ENCODE measurements around the gene CTNNA3.

The CTNNA3 gene

DNA sequence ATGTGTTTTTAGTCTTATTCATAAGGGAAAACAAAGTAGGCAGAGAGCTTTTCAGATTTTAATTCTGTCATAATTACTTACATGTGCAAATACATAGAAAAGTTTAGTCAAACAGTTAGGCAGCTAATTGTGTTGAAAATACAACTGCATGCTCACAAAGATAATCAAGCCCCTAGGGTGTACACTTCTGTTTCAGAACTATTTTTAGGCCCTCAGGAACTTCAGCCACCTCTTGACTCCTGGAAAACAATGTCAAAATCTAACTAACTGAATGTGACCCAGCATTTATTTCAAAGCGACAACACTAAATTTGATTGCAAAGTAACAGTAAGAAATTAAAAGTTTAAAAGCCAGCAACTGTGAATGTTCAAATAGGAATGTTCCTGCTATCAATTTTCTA, 1369.1 kb downstream of the CTNNA3 start:
- no peak overlapping the region for H3K9ac ChIP-seq (ENCODE audit: low read depth in 1 of 2, low read length in 2 of 2)
- no peaks in the 10 kb centered on the region for H3K36me3 ChIP-seq (ENCODE audit: control insufficient read depth in 1 of 2, insufficient read depth in 2 of 2, low read length in 2 of 2)
- H3K4me1 ChIP-seq (ENCODE audit: control insufficient read depth in 1 of 2, insufficient read depth in 2 of 2, low read length in 2 of 2): no peaks in the 10 kb centered on the region
- no peaks in the 10 kb centered on the region for H3K9me3 ChIP-seq (ENCODE audit: control insufficient read depth in 1 of 2, low read length in 2 of 2)
- no peak overlapping the region for H3K4me3 ChIP-seq (ENCODE audit: low read depth in 1 of 2, low read length in 2 of 2)
- no peaks in the 10 kb centered on the region for H3K27me3 ChIP-seq (ENCODE audit: control insufficient read depth in 1 of 2, insufficient read depth in 2 of 2, low read length in 2 of 2)
- H3K27ac ChIP-seq (ENCODE audit: low read depth, low read length): no peak overlapping the region

DNA sequence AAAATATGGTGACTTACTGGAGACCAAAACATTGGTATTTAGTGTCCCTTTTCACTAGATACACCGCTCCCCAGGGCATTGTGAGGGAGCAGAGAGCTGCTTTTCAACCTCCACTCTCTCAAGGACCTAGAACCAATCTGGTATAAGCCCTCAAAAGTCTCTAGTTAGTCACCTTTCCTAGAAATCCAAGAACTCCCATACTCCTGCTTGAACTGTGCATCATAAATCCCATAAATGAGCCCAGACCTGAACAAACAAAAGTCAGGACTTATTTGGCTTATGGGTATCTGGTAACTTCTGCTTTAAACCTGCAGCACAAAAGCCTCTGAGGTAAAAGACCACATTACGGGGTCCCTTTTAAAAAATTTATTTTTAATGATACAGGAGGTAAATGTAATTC, 1373.2 kb downstream of the CTNNA3 start:
- Histone ChIP-seq H3K27me3 (ENCODE audit: control insufficient read depth in 1 of 2, insufficient read depth in 2 of 2, low read length in 2 of 2) (no peaks in the 10 kb centered on the region), H3K4me3 (ENCODE audit: low read depth in 1 of 2, low read length in 2 of 2) (no peak overlapping the region), H3K36me3 (ENCODE audit: control insufficient read depth in 1 of 2, insufficient read depth in 2 of 2, low read length in 2 of 2) (no peaks in the 10 kb centered on the region), H3K9me3 (ENCODE audit: control insufficient read depth in 1 of 2, low read length in 2 of 2) (no peaks in the 10 kb centered on the region), H3K27ac (ENCODE audit: low read depth, low read length) (no peak overlapping the region), H3K9ac (ENCODE audit: low read depth in 1 of 2, low read length in 2 of 2) (no peak overlapping the region), H3K4me1 (ENCODE audit: control insufficient read depth in 1 of 2, insufficient read depth in 2 of 2, low read length in 2 of 2) (no peaks in the 10 kb centered on the region)

DNA sequence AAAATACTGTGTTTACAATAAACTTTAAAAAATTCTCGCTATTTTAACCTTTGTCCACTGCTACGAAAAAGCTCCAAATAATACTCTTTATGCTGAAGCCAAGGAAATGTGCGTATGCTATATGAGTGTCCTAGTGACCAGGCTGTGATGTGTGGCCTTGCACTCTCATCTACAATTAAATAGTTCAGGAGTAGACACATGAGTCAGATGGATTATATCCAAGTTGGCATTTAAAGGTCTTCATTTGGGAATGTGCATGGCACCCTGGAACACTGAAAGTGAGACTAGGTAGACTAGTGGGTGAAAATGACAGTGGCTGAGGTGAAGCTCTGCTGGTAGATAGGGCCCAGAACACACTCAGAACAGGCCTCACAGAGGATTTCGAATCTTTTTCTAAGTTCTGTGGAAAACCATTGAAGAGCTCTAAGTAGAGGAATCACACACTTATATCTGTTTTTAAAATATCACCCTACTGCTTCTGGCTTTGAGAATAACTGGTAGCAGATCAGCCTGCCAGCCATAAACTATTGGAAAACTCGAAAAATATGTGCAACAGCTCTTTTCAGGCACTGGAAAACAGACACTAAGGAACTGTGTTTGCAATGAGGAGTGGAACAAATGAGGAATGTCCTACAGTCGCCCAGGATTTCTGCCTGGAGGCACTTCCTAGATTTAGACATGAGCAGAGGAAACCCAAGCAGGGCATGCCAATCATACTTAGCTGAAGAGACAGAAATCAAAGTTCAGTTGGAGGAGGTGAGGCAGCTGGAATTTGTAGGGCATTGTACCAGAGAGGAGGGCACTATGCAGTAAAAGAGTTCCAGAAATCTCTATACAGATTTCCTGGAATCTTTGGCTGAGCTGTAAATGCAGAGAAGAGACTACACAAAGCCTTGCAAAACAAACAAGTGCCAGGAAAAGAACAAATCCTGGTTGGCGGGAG, 1374.0 kb downstream of the CTNNA3 start:
- no peaks in the 10 kb centered on the region for H3K36me3 ChIP-seq (ENCODE audit: control insufficient read depth in 1 of 2, insufficient read depth in 2 of 2, low read length in 2 of 2)
- H3K9me3 ChIP-seq (ENCODE audit: control insufficient read depth in 1 of 2, low read length in 2 of 2): no peaks in the 10 kb centered on the region
- H3K4me3 ChIP-seq (ENCODE audit: low read depth in 1 of 2, low read length in 2 of 2): no peak overlapping the region
- no peak overlapping the region for H3K27ac ChIP-seq (ENCODE audit: low read depth, low read length)
- H3K9ac ChIP-seq (ENCODE audit: low read depth in 1 of 2, low read length in 2 of 2): no peak overlapping the region
- no peaks in the 10 kb centered on the region for H3K4me1 ChIP-seq (ENCODE audit: control insufficient read depth in 1 of 2, insufficient read depth in 2 of 2, low read length in 2 of 2)
- no peaks in the 10 kb centered on the region for H3K27me3 ChIP-seq (ENCODE audit: control insufficient read depth in 1 of 2, insufficient read depth in 2 of 2, low read length in 2 of 2)

DNA sequence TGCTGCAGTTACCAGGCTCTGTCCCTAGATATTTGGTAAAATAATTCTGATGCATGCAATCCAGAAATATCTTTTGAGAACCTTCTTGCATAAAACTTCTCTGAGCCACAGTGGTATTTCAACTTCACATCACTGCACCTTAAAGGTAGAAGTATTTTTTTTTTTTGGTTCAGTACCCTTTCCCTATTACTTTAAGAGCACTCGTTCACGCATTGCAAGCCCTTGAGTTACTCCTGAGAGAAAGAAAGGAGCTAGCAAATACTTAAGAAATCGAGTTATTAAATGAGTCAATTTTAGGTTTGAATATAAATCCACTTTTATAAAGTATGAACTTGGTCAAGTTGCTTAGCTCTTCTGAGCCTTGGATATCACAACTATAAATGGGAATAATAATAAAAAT, 1377.2 kb downstream of the CTNNA3 start:
- Histone ChIP-seq H3K9ac (ENCODE audit: low read depth in 1 of 2, low read length in 2 of 2) (no peak overlapping the region), H3K27me3 (ENCODE audit: control insufficient read depth in 1 of 2, insufficient read depth in 2 of 2, low read length in 2 of 2) (no peaks in the 10 kb centered on the region), H3K9me3 (ENCODE audit: control insufficient read depth in 1 of 2, low read length in 2 of 2) (no peaks in the 10 kb centered on the region), H3K4me3 (ENCODE audit: low read depth in 1 of 2, low read length in 2 of 2) (no peak overlapping the region), H3K27ac (ENCODE audit: low read depth, low read length) (no peak overlapping the region), H3K36me3 (ENCODE audit: control insufficient read depth in 1 of 2, insufficient read depth in 2 of 2, low read length in 2 of 2) (no peaks in the 10 kb centered on the region), H3K4me1 (ENCODE audit: control insufficient read depth in 1 of 2, insufficient read depth in 2 of 2, low read length in 2 of 2) (no peaks in the 10 kb centered on the region)

GRCh38 chr10:66307826-66308225, 1388.2 kb downstream of the CTNNA3 start:
- no peak overlapping the region for H3K27ac ChIP-seq (ENCODE audit: low read depth, low read length)
- no peak overlapping the region for H3K9ac ChIP-seq (ENCODE audit: low read depth in 1 of 2, low read length in 2 of 2)

GRCh38 chr10:66301078-66301477, 1394.9 kb downstream of the CTNNA3 start:
- no peaks in the 10 kb centered on the region for H3K27me3 ChIP-seq (ENCODE audit: control insufficient read depth in 1 of 2, insufficient read depth in 2 of 2, low read length in 2 of 2)
- no peak overlapping the region for H3K27ac ChIP-seq (ENCODE audit: low read depth, low read length)
- no peaks in the 10 kb centered on the region for H3K4me1 ChIP-seq (ENCODE audit: control insufficient read depth in 1 of 2, insufficient read depth in 2 of 2, low read length in 2 of 2)
- H3K9ac ChIP-seq (ENCODE audit: low read depth in 1 of 2, low read length in 2 of 2): no peak overlapping the region
- no peak overlapping the region for H3K4me3 ChIP-seq (ENCODE audit: low read depth in 1 of 2, low read length in 2 of 2)
- no peaks in the 10 kb centered on the region for H3K36me3 ChIP-seq (ENCODE audit: control insufficient read depth in 1 of 2, insufficient read depth in 2 of 2, low read length in 2 of 2)
- H3K9me3 ChIP-seq (ENCODE audit: control insufficient read depth in 1 of 2, low read length in 2 of 2): no peaks in the 10 kb centered on the region

More at GRCh38 chr10:66307826-66308225, 1388.2 kb downstream of the CTNNA3 start:
- H3K4me1 ChIP-seq (ENCODE audit: control insufficient read depth in 1 of 2, insufficient read depth in 2 of 2, low read length in 2 of 2): no peaks in the 10 kb centered on the region
- no peak overlapping the region for H3K4me3 ChIP-seq (ENCODE audit: low read depth in 1 of 2, low read length in 2 of 2)
- H3K36me3 ChIP-seq (ENCODE audit: control insufficient read depth in 1 of 2, insufficient read depth in 2 of 2, low read length in 2 of 2): no peaks in the 10 kb centered on the region
- no peaks in the 10 kb centered on the region for H3K9me3 ChIP-seq (ENCODE audit: control insufficient read depth in 1 of 2, low read length in 2 of 2)
- no peaks in the 10 kb centered on the region for H3K27me3 ChIP-seq (ENCODE audit: control insufficient read depth in 1 of 2, insufficient read depth in 2 of 2, low read length in 2 of 2)

- Histone ChIP-seq H3K27me3 (ENCODE audit: control insufficient read depth in 1 of 2, insufficient read depth in 2 of 2, low read length in 2 of 2) (no peaks in the 10 kb centered on the region), H3K9me3 (ENCODE audit: control insufficient read depth in 1 of 2, low read length in 2 of 2) (no peaks in the 10 kb centered on the region), H3K4me1 (ENCODE audit: control insufficient read depth in 1 of 2, insufficient read depth in 2 of 2, low read length in 2 of 2) (no peaks in the 10 kb centered on the region), H3K27ac (ENCODE audit: low read depth, low read length) (no peak overlapping the region), H3K9ac (ENCODE audit: low read depth in 1 of 2, low read length in 2 of 2) (no peak overlapping the region), H3K36me3 (ENCODE audit: control insufficient read depth in 1 of 2, insufficient read depth in 2 of 2, low read length in 2 of 2) (no peaks in the 10 kb centered on the region), H3K4me3 (ENCODE audit: low read depth in 1 of 2, low read length in 2 of 2) (no peak overlapping the region)
These were observed 1400.4 kb downstream of the CTNNA3 start for GRCh38 chr10:66295602-66296001.

GRCh38 chr10:66294538-66294937, 1401.5 kb downstream of the CTNNA3 start:
- H3K9me3 ChIP-seq (ENCODE audit: control insufficient read depth in 1 of 2, low read length in 2 of 2): no peaks in the 10 kb centered on the region

DNA sequence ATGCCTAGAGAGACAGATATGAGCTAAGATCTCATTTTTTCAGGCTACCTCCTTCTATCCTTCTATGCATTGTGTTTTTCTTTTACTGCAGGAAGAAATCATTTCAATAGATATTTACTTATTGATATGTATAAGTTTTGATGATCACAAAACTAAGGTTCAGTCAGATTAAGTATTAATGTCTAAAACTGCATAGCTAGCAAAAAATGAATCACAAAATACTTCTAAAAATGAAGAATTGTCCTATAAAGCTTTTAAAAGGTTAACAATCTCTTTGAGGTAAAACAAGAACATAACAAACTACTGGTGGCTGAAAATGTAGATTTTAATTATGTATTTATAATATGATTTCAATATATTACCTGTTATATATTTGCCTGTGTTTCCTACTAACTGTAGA, 1403.1 kb downstream of the CTNNA3 start:
- H3K9me3 ChIP-seq (ENCODE audit: control insufficient read depth in 1 of 2, low read length in 2 of 2): no peaks in the 10 kb centered on the region
- H3K36me3 ChIP-seq (ENCODE audit: control insufficient read depth in 1 of 2, insufficient read depth in 2 of 2, low read length in 2 of 2): no peaks in the 10 kb centered on the region
- H3K27me3 ChIP-seq (ENCODE audit: control insufficient read depth in 1 of 2, insufficient read depth in 2 of 2, low read length in 2 of 2): no peaks in the 10 kb centered on the region
- H3K9ac ChIP-seq (ENCODE audit: low read depth in 1 of 2, low read length in 2 of 2): no peak overlapping the region
- no peak overlapping the region for H3K4me3 ChIP-seq (ENCODE audit: low read depth in 1 of 2, low read length in 2 of 2)
- H3K27ac ChIP-seq (ENCODE audit: low read depth, low read length): no peak overlapping the region
- no peaks in the 10 kb centered on the region for H3K4me1 ChIP-seq (ENCODE audit: control insufficient read depth in 1 of 2, insufficient read depth in 2 of 2, low read length in 2 of 2)

More at GRCh38 chr10:66294538-66294937, 1401.5 kb downstream of the CTNNA3 start:
- H3K27me3 ChIP-seq (ENCODE audit: control insufficient read depth in 1 of 2, insufficient read depth in 2 of 2, low read length in 2 of 2): no peaks in the 10 kb centered on the region
- H3K9ac ChIP-seq (ENCODE audit: low read depth in 1 of 2, low read length in 2 of 2): no peak overlapping the region
- H3K36me3 ChIP-seq (ENCODE audit: control insufficient read depth in 1 of 2, insufficient read depth in 2 of 2, low read length in 2 of 2): no peaks in the 10 kb centered on the region
- no peaks in the 10 kb centered on the region for H3K4me1 ChIP-seq (ENCODE audit: control insufficient read depth in 1 of 2, insufficient read depth in 2 of 2, low read length in 2 of 2)
- H3K27ac ChIP-seq (ENCODE audit: low read depth, low read length): no peak overlapping the region
- no peak overlapping the region for H3K4me3 ChIP-seq (ENCODE audit: low read depth in 1 of 2, low read length in 2 of 2)

GRCh38 chr10:66292456-66292855, 1403.5 kb downstream of the CTNNA3 start:
- Histone ChIP-seq H3K4me1 (ENCODE audit: control insufficient read depth in 1 of 2, insufficient read depth in 2 of 2, low read length in 2 of 2) (no peaks in the 10 kb centered on the region), H3K4me3 (ENCODE audit: low read depth in 1 of 2, low read length in 2 of 2) (no peak overlapping the region), H3K9ac (ENCODE audit: low read depth in 1 of 2, low read length in 2 of 2) (no peak overlapping the region), H3K27me3 (ENCODE audit: control insufficient read depth in 1 of 2, insufficient read depth in 2 of 2, low read length in 2 of 2) (no peaks in the 10 kb centered on the region), H3K9me3 (ENCODE audit: control insufficient read depth in 1 of 2, low read length in 2 of 2) (no peaks in the 10 kb centered on the region), H3K36me3 (ENCODE audit: control insufficient read depth in 1 of 2, insufficient read depth in 2 of 2, low read length in 2 of 2) (no peaks in the 10 kb centered on the region), H3K27ac (ENCODE audit: low read depth, low read length) (no peak overlapping the region)

Data from duodenal mucosa (tissue), 2 donors.